Activated CD8-positive, alpha-beta memory T cell treated with anti-CD3 and anti-CD28 coated beads, Interleukin-2, amount 50 U/mL, for 48 hours (primary cell): Measurements from ENCODE around the gene NXF2.
"Not testable (repeated sequence)": the region's sequence is repeated elsewhere in the genome, so short reads cannot be mapped to it uniquely, and the experiment has no call there.

ENCODE experiments used
- DNase-seq: peaks from one replicate; pipeline ENCODE4 v3.0.0-alpha.2; 2020

Gene NXF2

GRCh38 chrX:102246893-102247292, at the start of gene NXF2:
NXF2 (plus strand) TSS chrX:102247167; CDS start chrX:102307079, 59,912 bp downstream.
- not testable (repeated sequence) for DNase-seq

GRCh38 chrX:102207940-102208339, 39.0 kb upstream of the NXF2 start:
- DNase-seq: not testable (repeated sequence)

- DNase-seq: not testable (repeated sequence)
Observed at GRCh38 chrX:102214986-102215385, 32.0 kb upstream of the NXF2 start, which contains the start of gene TCP11X1. TCP11X1 (plus strand) TSS chrX:102215301.

GRCh38 chrX:102216497-102216896, 30.5 kb upstream of the NXF2 start:
- DNase-seq: not testable (repeated sequence)

GRCh38 chrX:102235678-102236077, 11.3 kb upstream of the NXF2 start:
- DNase-seq: not testable (repeated sequence)

- DNase-seq: not testable (repeated sequence)
Observed at GRCh38 chrX:102240265-102240664, 6.7 kb upstream of the NXF2 start.

- DNase-seq: not testable (repeated sequence)
Observed at GRCh38 chrX:102272231-102272630, 25.3 kb downstream of the NXF2 start.

- DNase-seq: no peak
Observed at GRCh38 chrX:102338162-102338561, 91.2 kb downstream of the NXF2 start.

GRCh38 chrX:102339312-102340298, 92.6 kb downstream of the NXF2 start:
- no peak for DNase-seq

- no peak for DNase-seq
Observed at GRCh38 chrX:102341867-102342266, 94.9 kb downstream of the NXF2 start.

GRCh38 chrX:102345916-102346315, 98.9 kb downstream of the NXF2 start:
- DNase-seq: peak; percentile 86
